HEK293 (cell line): Measurements from ENCODE around the gene ATP5IF1.

Experiments
- CTCF ChIA-PET: fragments of 350-600 bp; formaldehyde crosslinking; extraction: SDS; loops from one replicate; lab custom pipeline; 2021; ENCODE audit warnings: antibody characterized with exemption; lab: Yijun Ruan, JAX
- POLR2A ChIA-PET: fragments of 300-600 bp; formaldehyde crosslinking; extraction: SDS; loops from one replicate; lab custom pipeline; 2020; ENCODE audit warnings: antibody characterized with exemption, inconsistent platforms; lab: Yijun Ruan, JAX
- H3K27ac ChIP-seq: fragments of 200-500 bp; sonication (Bioruptor generic); 2 replicates; pipeline ENCODE4 v1.5.1; 2014; ENCODE audit warnings: low read depth, low read length, control low read depth, inconsistent platforms; ENCODE audit errors: extremely low read depth
- H3K36me3 ChIP-seq, 2 experiments: fragments of 200-500 bp in 1 of 2; sonication (Bioruptor generic) in 1 of 2; 1 replicate in 1 of 2; 2 replicates in 1 of 2; pipeline ENCODE4 v1.5.1; 2014 to 2017; ENCODE audit warnings: inconsistent platforms in 2 of 2, low read length in 2 of 2; ENCODE audit not compliant: control insufficient read depth in 2 of 2, insufficient read depth in 1 of 2
- H3K4me1 ChIP-seq: fragments of 200-500 bp; sonication (Bioruptor generic); 2 replicates; pipeline ENCODE4 v1.5.1; 2014; ENCODE audit warnings: mild to moderate bottlenecking, low read length, inconsistent platforms; ENCODE audit not compliant: control insufficient read depth, insufficient read depth
- H3K4me3 ChIP-seq: 2 replicates; pipeline ENCODE4 v1.5.1; 2011; ENCODE audit warnings: low read depth, mild to moderate bottlenecking, control low read depth, low read length, moderate library complexity
- H3K9me3 ChIP-seq: fragments of 200-500 bp; sonication (Bioruptor generic); 2 replicates; pipeline ENCODE4 v1.5.1; 2014; ENCODE audit warnings: low read depth, low read length, inconsistent platforms; ENCODE audit not compliant: control insufficient read depth, insufficient read depth
- MYNN ChIP-seq: fragments of 450-650 bp; formaldehyde crosslinking; IDR thresholded peaks from 2 replicates; pipeline ENCODE4 v1.5.1; 2016; ENCODE audit warnings: missing biosample characterization, missing genetic modification characterization, borderline replicate concordance
- SCRT2 ChIP-seq: fragments of 450-650 bp; formaldehyde crosslinking; IDR thresholded peaks from 2 replicates; pipeline ENCODE4 v1.5.1; 2016; ENCODE audit warnings: missing biosample characterization, missing genetic modification characterization
- TCF7L2 ChIP-seq: IDR thresholded peaks from 2 replicates; pipeline ENCODE4 v1.6.1; 2011; ENCODE audit warnings: low read depth, mild to moderate bottlenecking, inconsistent platforms, low read length, moderate library complexity, borderline replicate concordance
- ZBTB21 ChIP-seq: fragments of 450-650 bp; formaldehyde crosslinking; IDR thresholded peaks from 2 replicates; pipeline ENCODE4 v1.5.1; 2017; ENCODE audit warnings: missing biosample characterization, missing genetic modification characterization
- ZBTB44 ChIP-seq: fragments of 450-650 bp; IDR thresholded peaks from 2 replicates; pipeline ENCODE4 v1.5.1; 2018; ENCODE audit warnings: missing biosample characterization, mild to moderate bottlenecking, missing genetic modification characterization
- ZBTB8A ChIP-seq: fragments of 450-650 bp; formaldehyde crosslinking; IDR thresholded peaks from 2 replicates; pipeline ENCODE4 v1.5.1; 2016; ENCODE audit warnings: missing biosample characterization, missing genetic modification characterization
- ZFP37 ChIP-seq: fragments of 450-650 bp; formaldehyde crosslinking; IDR thresholded peaks from 2 replicates; pipeline ENCODE4 v1.5.1; 2016; ENCODE audit warnings: missing biosample characterization, missing genetic modification characterization
- ZNF140 ChIP-seq: fragments of 450-650 bp; formaldehyde crosslinking; IDR thresholded peaks from 2 replicates; pipeline ENCODE4 v1.5.1; 2016; ENCODE audit warnings: missing biosample characterization, missing genetic modification characterization
- ZNF146 ChIP-seq: fragments of 450-650 bp; formaldehyde crosslinking; IDR thresholded peaks from 2 replicates; pipeline ENCODE4 v1.5.1; 2016; ENCODE audit warnings: missing biosample characterization, missing genetic modification characterization
- ZNF155 ChIP-seq: fragments of 450-650 bp; formaldehyde crosslinking; IDR thresholded peaks from 2 replicates; pipeline ENCODE4 v1.5.1; 2016; ENCODE audit warnings: missing biosample characterization, missing genetic modification characterization
- ZNF202 ChIP-seq: fragments of 450-650 bp; formaldehyde crosslinking; IDR thresholded peaks from 2 replicates; pipeline ENCODE4 v1.5.1; 2016; ENCODE audit warnings: missing biosample characterization, missing genetic modification characterization, borderline replicate concordance
- ZNF248 ChIP-seq: fragments of 450-650 bp; formaldehyde crosslinking; IDR thresholded peaks from 2 replicates; pipeline ENCODE4 v1.5.1; 2017; ENCODE audit warnings: missing biosample characterization, missing genetic modification characterization
- ZNF26 ChIP-seq: fragments of 450-650 bp; formaldehyde crosslinking; IDR thresholded peaks from 2 replicates; pipeline ENCODE4 v1.5.1; 2016; ENCODE audit warnings: missing biosample characterization, missing genetic modification characterization
- ZNF280C ChIP-seq: fragments of 450-650 bp; formaldehyde crosslinking; IDR thresholded peaks from 2 replicates; pipeline ENCODE4 v1.5.1; 2016; ENCODE audit warnings: missing biosample characterization, missing genetic modification characterization
- ZNF292 ChIP-seq: fragments of 450-650 bp; formaldehyde crosslinking; IDR thresholded peaks from 2 replicates; pipeline ENCODE4 v1.5.1; 2016; ENCODE audit warnings: low read depth, missing biosample characterization, missing genetic modification characterization, borderline replicate concordance
- ZNF324 ChIP-seq: fragments of 450-650 bp; formaldehyde crosslinking; IDR thresholded peaks from 2 replicates; pipeline ENCODE4 v1.5.1; 2016; ENCODE audit warnings: missing biosample characterization, missing genetic modification characterization
- ZNF394 ChIP-seq: fragments of 450-650 bp; formaldehyde crosslinking; IDR thresholded peaks from 2 replicates; pipeline ENCODE4 v1.5.1; 2016; ENCODE audit warnings: missing biosample characterization, missing genetic modification characterization, mild to moderate bottlenecking, moderate library complexity, borderline replicate concordance
- ZNF398 ChIP-seq: fragments of 450-650 bp; formaldehyde crosslinking; IDR thresholded peaks from 2 replicates; pipeline ENCODE4 v1.5.1; 2017; ENCODE audit warnings: missing biosample characterization, missing genetic modification characterization
- ZNF488 ChIP-seq: fragments of 450-650 bp; formaldehyde crosslinking; IDR thresholded peaks from 2 replicates; pipeline ENCODE4 v1.5.1; 2016; ENCODE audit warnings: missing biosample characterization, missing genetic modification characterization
- ZNF560 ChIP-seq: fragments of 450-650 bp; formaldehyde crosslinking; IDR thresholded peaks from 2 replicates; pipeline ENCODE4 v1.5.1; 2017; ENCODE audit warnings: missing biosample characterization, missing genetic modification characterization, borderline replicate concordance
- ZNF561 ChIP-seq: fragments of 450-650 bp; IDR thresholded peaks from 2 replicates; pipeline ENCODE4 v1.5.1; 2018; ENCODE audit warnings: missing biosample characterization, missing genetic modification characterization, borderline replicate concordance
- ZNF580 ChIP-seq: fragments of 450-650 bp; formaldehyde crosslinking; IDR thresholded peaks from 2 replicates; pipeline ENCODE4 v1.5.1; 2016; ENCODE audit warnings: missing biosample characterization, missing genetic modification characterization
- ZNF704 ChIP-seq: fragments of 450-650 bp; formaldehyde crosslinking; IDR thresholded peaks from 2 replicates; pipeline ENCODE4 v1.5.1; 2016; ENCODE audit warnings: missing biosample characterization, missing genetic modification characterization
- ZNF791 ChIP-seq: fragments of 450-650 bp; formaldehyde crosslinking; IDR thresholded peaks from 2 replicates; pipeline ENCODE4 v1.5.1; 2016; ENCODE audit warnings: missing biosample characterization, missing genetic modification characterization

Gene ATP5IF1

GRCh38 chr1:28236656-28237322, 865 bp downstream of the ATP5IF1 start (continued):
- TF ChIP-seq ZNF324 (tag by site-specific recombination) (no peak), SCRT2 (tag by site-specific recombination) (peak; percentile 86), ZNF394 (tag by site-specific recombination) (no peak), ZBTB44 (tag by site-specific recombination) (no peak), ZBTB21 (tag by site-specific recombination) (no peak), ZNF202 (tag by site-specific recombination) (no peak), ZNF280C (no peak), ZNF292 (no peak), ZNF488 (tag by site-specific recombination) (no peak)

GRCh38 chr1:28239004-28239403, 3.1 kb downstream of the ATP5IF1 start:
- no peak overlapping the region for H3K4me3 ChIP-seq
- TF ChIP-seq ZNF560 (tag by site-specific recombination) (no peak), ZNF580 (no peak), MYNN (tag by site-specific recombination) (no peak), ZNF398 (tag by site-specific recombination) (no peak)
- POLR2A ChIA-PET = no interaction called here
- H3K4me1 ChIP-seq = 0 out of 2 replicates have a peak, but pooled peaks cover 3% of the 10 kb centered on the region
- H3K36me3 ChIP-seq = peaks cover 0 to 37% of the 10 kb centered on the region in 2 experiments; a peak in 1 of 3 replicates
- H3K9me3 ChIP-seq = no peaks in the 10 kb centered on the region
- H3K27ac ChIP-seq = no peak overlapping the region
- CTCF ChIA-PET = interaction anchor here (0.6 to 2.9 kb wide), 4 partner anchors 8 to 278 kb away, joined by 3 to 14 read pairs (median 4); no protein-coding TSS in a partner anchor

- Histone ChIP-seq H3K4me1 (0 out of 2 replicates have a peak, but pooled peaks cover 3% of the 10 kb centered on the region), H3K4me3 (no peak overlapping the region), H3K27ac (no peak overlapping the region), H3K9me3 (no peaks in the 10 kb centered on the region), H3K36me3 (peaks cover 0 to 38% of the 10 kb centered on the region in 2 experiments; a peak in 1 of 3 replicates)
- CTCF ChIA-PET = no interaction called here
- POLR2A ChIA-PET = no interaction called here
- TF ChIP-seq TCF7L2 = no peak
- no peak for TF ChIP-seq ZNF26 (tag by site-specific recombination)
- no peak for TF ChIP-seq ZNF791 (tag by site-specific recombination)
- no peak for TF ChIP-seq ZFP37 (tag by site-specific recombination)
- no peak for TF ChIP-seq ZNF561 (tag by site-specific recombination)
- TF ChIP-seq ZNF140 = no peak
- no peak for TF ChIP-seq ZNF146 (tag by site-specific recombination)
- TF ChIP-seq ZNF155 (tag by site-specific recombination) = no peak
- no peak for TF ChIP-seq ZNF248 (tag by site-specific recombination)
- no peak for TF ChIP-seq ZBTB8A
- TF ChIP-seq ZNF704 (tag by site-specific recombination) = no peak
These were observed 4.1 kb downstream of the ATP5IF1 start for GRCh38 chr1:28240024-28240423.
